Retinal pigment epithelial cell (primary cell): Measurements from ENCODE around the gene TBX15.

Source experiments
- DNase-seq: peaks from one replicate; pipeline ENCODE4 v3.0.0-alpha.2; 2010; ENCODE audit warnings: low read depth
- H3K4me3 ChIP-seq: 2 replicates; pipeline ENCODE4 v1.5.1; 2011; ENCODE audit warnings: mild to moderate bottlenecking, low read length, control low read depth, moderate library complexity
- TF ChIP-seq, protein P1 (sequence below): conservative IDR thresholded peaks from 2 replicates; pipeline ENCODE4 v1.5.1; 2011; ENCODE audit warnings: low read depth, low read length, control low read depth, inconsistent platforms

The TBX15 gene

DNA sequence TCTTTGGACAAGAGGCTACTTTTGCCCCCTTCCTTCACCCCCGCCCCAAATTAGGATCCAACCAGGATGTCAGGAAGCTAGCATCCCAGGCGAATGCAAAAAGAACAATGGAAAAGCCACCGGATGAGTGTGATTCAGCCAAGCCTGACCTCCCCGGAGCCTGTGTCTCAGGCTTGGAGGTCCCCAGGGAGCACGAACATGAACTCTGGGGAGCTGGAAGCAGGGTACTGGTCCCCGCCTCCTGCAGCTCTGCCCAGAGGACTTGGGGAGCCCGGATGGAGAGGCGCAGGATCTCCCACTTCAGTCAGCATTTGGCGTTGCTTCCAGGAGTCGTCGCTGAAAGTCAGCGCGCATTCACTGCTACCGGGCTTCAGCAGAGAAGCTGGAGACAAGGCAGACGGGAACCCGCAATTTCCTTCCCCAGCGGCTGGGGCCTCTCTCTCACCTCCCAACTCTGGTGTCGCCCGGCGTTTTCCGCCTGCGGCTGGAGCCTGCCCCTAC is 1.8 kb upstream of the TBX15 start:
- TF ChIP-seq, protein P1, sequence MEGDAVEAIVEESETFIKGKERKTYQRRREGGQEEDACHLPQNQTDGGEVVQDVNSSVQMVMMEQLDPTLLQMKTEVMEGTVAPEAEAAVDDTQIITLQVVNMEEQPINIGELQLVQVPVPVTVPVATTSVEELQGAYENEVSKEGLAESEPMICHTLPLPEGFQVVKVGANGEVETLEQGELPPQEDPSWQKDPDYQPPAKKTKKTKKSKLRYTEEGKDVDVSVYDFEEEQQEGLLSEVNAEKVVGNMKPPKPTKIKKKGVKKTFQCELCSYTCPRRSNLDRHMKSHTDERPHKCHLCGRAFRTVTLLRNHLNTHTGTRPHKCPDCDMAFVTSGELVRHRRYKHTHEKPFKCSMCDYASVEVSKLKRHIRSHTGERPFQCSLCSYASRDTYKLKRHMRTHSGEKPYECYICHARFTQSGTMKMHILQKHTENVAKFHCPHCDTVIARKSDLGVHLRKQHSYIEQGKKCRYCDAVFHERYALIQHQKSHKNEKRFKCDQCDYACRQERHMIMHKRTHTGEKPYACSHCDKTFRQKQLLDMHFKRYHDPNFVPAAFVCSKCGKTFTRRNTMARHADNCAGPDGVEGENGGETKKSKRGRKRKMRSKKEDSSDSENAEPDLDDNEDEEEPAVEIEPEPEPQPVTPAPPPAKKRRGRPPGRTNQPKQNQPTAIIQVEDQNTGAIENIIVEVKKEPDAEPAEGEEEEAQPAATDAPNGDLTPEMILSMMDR, result no peak
- H3K4me3 ChIP-seq, result no peak overlapping the region
- DNase-seq, result no peak

DNA sequence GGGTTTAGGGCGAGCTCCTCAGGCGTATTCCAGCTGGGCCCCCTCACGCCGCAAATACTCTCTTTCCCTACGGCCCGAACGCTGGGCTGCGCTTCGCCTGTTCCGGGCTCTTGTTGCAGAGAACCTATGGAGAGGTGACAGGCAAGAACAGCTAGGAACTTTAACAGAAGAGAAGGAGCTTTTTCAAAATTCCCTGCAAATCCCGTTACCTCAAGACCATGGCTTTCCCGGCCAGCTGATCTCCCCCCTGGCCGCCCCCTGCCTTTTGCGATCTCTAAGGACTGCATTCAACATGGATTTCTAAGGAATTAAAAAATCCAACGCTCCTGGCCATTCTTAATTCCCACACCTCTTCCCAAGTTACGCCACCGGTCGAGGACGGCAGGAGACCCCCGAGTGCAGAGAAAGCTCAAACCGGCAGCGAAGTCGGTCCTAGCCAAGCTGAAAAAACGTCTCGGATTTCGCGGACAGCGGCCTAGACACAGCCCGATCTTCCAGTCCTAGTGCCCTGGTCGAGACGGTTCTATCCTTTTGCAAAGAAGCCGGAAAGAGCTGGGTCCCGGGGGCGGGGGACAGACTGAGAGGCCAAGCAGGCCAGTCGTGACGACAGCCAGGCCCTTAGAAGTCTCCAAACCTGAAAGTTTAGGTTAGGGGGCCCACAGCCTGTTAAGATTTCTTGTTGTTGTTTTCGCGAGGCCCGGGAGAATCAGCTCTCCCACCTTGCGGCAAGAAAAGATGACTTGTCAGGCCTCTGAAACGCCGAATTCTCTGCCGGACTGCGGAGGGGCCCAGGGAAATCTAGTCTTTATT is 1.1 kb upstream of the TBX15 start:
- TF ChIP-seq, protein P1, result no peak
- DNase-seq, result no peak
- no peak overlapping the region for H3K4me3 ChIP-seq

GRCh38 chr1:118987468-118988185 is 516 bp downstream of the TBX15 start:
- DNase-seq, result no peak
- no peak overlapping the region for H3K4me3 ChIP-seq
- TF ChIP-seq, protein P1, result no peak

DNA sequence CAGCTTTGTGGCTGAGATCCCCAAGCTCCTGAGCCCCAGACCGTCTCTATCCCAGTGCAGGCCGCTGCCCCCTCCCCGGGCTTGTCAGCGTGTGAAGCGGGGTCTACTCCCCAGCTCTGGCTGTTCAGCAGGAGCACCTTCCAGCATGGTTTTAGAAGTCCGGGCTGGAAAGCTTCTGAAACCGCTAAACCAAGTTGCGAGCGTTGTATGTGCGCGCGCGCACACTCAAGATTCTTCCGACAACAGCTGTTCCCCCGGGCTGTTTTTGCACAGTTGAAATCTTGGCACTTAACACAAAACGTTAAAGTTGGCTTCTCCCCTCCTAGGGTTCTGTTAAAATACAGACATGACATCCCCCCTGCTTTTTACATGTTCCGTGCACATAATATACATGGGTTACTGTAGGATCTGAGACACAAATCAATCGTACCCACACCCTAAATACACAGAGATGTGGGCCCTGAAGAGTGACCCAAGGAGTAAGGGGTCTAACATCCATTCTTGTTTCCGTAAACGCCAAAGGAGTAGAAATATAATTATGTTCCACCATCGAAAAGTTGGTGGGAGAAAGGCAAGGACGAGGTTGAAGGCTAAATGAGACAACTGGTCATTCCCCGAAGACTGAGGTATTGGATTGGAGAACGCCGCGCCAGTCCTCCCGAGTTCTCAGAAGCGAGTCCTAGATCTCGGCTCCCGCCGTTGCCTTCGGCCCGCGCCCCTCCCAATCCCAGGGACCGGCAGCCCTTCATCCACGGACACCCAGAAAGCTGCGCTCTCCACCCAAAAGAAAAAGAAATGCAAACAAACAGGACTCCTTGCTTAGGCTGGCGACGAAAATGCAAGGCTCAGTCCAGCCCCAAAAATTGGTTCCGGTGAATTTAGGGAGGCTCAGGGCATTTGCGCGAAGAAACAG is 1.3 kb downstream of the TBX15 start:
- no peak overlapping the region for H3K4me3 ChIP-seq
- TF ChIP-seq, protein P1, result no peak
- DNase-seq, result no peak

- DNase-seq, result no peak
- TF ChIP-seq, protein P1, result no peak
- H3K4me3 ChIP-seq, result no peak overlapping the region
Measured at GRCh38 chr1:118985640-118986554, 2.2 kb downstream of the TBX15 start.
